CD4-positive, CD25-positive, alpha-beta regulatory T cell (primary cell): Measurements from ENCODE around the gene LDB2. TPM values are rescaled to one million over a fixed set of nuclear protein-coding genes. Genes with fewer than 3 reads are reported as not detected.

Source experiments
- ATAC-seq, 2 donors: fragments of 150-1000 bp; cut with Tn5 transposase; one replicate each; pipeline ENCODE4 v1.10.0; 2021; ENCODE audit warnings: low read depth in 2 of 2, moderate number of reproducible peaks in 2 of 2, moderate library complexity in 1 of 2
- DNase-seq, 3 donors: peaks; one replicate each; pipeline versions ENCODE4 v3.0.0 to v3.0.0-alpha.2; 2012 to 2022; ENCODE audit warnings: mixed read lengths in 1 of 3
- H3K27ac ChIP-seq: one replicate; pipeline ENCODE4 v1.7.0; 2013; ENCODE audit warnings: mild to moderate bottlenecking, low read length; ENCODE audit not compliant: insufficient read depth, poor library complexity, severe bottlenecking
- H3K27me3 ChIP-seq: one replicate; pipeline ENCODE4 v1.7.0; 2013; ENCODE audit warnings: low read length; ENCODE audit not compliant: control insufficient read depth, insufficient read depth
- H3K36me3 ChIP-seq: one replicate; pipeline ENCODE4 v1.7.0; 2013; ENCODE audit warnings: mild to moderate bottlenecking, low read length, moderate library complexity; ENCODE audit not compliant: control insufficient read depth, insufficient read depth
- H3K4me1 ChIP-seq: 2 replicates; pipeline ENCODE4 v1.7.0; 2013; ENCODE audit warnings: mild to moderate bottlenecking, low read length; ENCODE audit not compliant: insufficient read depth, control insufficient read depth, poor library complexity, severe bottlenecking
- H3K4me3 ChIP-seq: one replicate; pipeline ENCODE4 v1.7.0; 2013; ENCODE audit warnings: low read depth, mild to moderate bottlenecking, low read length, moderate library complexity
- H3K9me3 ChIP-seq, 2 experiments: 1 replicate in 1 of 2; 2 replicates in 1 of 2; pipeline ENCODE4 v1.7.0; 2013; ENCODE audit warnings: low read length in 2 of 2, mild to moderate bottlenecking in 1 of 2, moderate library complexity in 1 of 2; ENCODE audit not compliant: control insufficient read depth in 2 of 2
- H3K27ac Mint-ChIP-seq, 3 donors: one replicate each; pipeline ENCODE4 v1.8.0; 2020 to 2022; ENCODE audit warnings: mild to moderate bottlenecking in 3 of 3, mixed read lengths in 3 of 3, moderate library complexity in 2 of 3
- H3K27me3 Mint-ChIP-seq: one replicate; pipeline ENCODE4 v1.8.0; 2022; ENCODE audit warnings: mild to moderate bottlenecking, mixed read lengths
- H3K36me3 Mint-ChIP-seq: one replicate; pipeline ENCODE4 v1.8.0; 2020; ENCODE audit warnings: mixed read lengths
- H3K4me1 Mint-ChIP-seq, 4 donors: one replicate each; pipeline ENCODE4 v1.8.0; 2020 to 2022; ENCODE audit warnings: mixed read lengths in 4 of 4, mild to moderate bottlenecking in 1 of 4
- H3K4me3 Mint-ChIP-seq, 4 donors: one replicate each; pipeline ENCODE4 v1.8.0; 2020 to 2022; ENCODE audit warnings: mild to moderate bottlenecking in 4 of 4, mixed read lengths in 4 of 4, moderate library complexity in 3 of 4
- H3K9me3 Mint-ChIP-seq, 7 donors: one replicate each; pipeline ENCODE4 v1.8.0; 2020 to 2022; ENCODE audit warnings: mixed read lengths in 7 of 7, mild to moderate bottlenecking in 3 of 7, moderate library complexity in 2 of 7
- polyA plus RNA-seq, 4 donors: library from polyadenylated mRNA; unstranded; fragments of 300-500 nt; fragmentation: Illumina TruSeq; gene quantifications; one replicate each; pipeline ENCODE4 v1.2.3, GENCODE V29; 2021
- total RNA-seq: library from RNA; stranded (reverse); gene quantifications from one replicate; pipeline ENCODE4 v1.2.3, GENCODE V29; 2022

LDB2 gene
- total and polyA plus RNA-seq, 5 donors from 2014 or later = not detected

DNA sequence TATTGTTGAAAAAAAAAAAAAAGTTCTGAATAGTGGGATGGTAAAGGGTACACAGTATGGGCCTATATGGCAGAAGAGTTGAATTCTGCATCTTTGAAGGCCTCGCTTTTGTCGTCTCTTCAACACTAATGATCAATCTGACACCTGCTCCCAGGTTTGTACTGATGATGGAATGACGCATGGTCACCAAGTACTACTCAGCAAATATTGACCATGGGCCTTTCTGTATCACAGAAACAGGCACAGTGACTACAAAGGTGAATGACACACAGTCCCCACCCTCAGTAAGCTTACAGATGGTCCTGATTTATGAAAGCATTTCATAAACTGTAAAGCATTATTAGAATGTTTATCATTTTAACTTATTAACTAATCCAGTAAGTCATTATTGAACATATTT lies 152.6 kb downstream of the LDB2 start:
- H3K4me3 Mint-ChIP-seq = no peak overlapping the region
- H3K27me3 ChIP-seq = no peaks in the 10 kb centered on the region
- H3K27me3 Mint-ChIP-seq = no peaks in the 10 kb centered on the region
- peaks cover 0 to 4% (median 0%) of the 10 kb centered on the region in 7 donors for H3K9me3 Mint-ChIP-seq
- H3K4me3 ChIP-seq = no peak overlapping the region
- H3K36me3 Mint-ChIP-seq = no peaks in the 10 kb centered on the region
- no peak overlapping the region for H3K27ac Mint-ChIP-seq
- DNase-seq = no peak
- no peak for ATAC-seq
- no peak overlapping the region for H3K27ac ChIP-seq
- no peaks in the 10 kb centered on the region for H3K9me3 ChIP-seq
- no peaks in the 10 kb centered on the region for H3K4me1 Mint-ChIP-seq
- no peaks in the 10 kb centered on the region for H3K4me1 ChIP-seq
- no peaks in the 10 kb centered on the region for H3K36me3 ChIP-seq

DNA sequence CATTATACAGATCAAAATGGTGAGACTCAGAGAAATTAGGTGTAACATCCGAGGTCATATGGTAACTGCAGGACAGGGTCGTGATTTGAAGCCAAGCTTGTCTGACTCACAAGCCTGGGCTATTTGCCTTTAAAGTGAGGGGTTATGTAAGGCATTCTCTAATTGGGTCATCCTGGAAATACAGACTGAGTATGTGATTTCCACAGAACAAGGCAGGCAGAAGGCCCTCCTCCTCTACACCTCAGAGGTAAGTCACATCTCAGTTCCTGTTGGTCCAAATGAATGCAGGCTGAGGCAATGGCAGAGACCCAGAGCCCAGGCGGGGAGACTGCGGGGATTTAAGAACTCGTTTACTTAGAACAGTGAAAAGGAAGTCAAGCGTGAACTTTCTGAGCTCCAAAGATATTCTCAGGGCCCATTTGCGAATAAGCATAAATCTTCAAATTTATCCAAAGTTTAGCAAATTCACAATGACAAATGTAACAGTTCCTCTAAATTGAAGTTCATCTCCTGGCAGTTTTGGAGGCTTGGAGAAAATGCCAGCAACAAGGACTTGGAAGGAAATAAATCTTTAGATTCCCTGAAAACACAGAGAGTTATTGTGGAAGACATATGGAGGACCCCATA lies 153.3 kb downstream of the LDB2 start:
- Histone ChIP-seq H3K27ac (no peak overlapping the region), H3K9me3 (no peaks in the 10 kb centered on the region), H3K4me3 (no peak overlapping the region), H3K4me1 (no peaks in the 10 kb centered on the region), H3K36me3 (no peaks in the 10 kb centered on the region), H3K27me3 (no peaks in the 10 kb centered on the region)
- Mint-ChIP-seq H3K27me3 (no peaks in the 10 kb centered on the region), H3K27ac (no peak overlapping the region), H3K4me3 (no peak overlapping the region), H3K4me1 (no peaks in the 10 kb centered on the region), H3K36me3 (no peaks in the 10 kb centered on the region), H3K9me3 (peaks cover 0 to 4% (median 0%) of the 10 kb centered on the region in 7 donors)
- ATAC-seq (no peak), DNase-seq (no peak)

DNA sequence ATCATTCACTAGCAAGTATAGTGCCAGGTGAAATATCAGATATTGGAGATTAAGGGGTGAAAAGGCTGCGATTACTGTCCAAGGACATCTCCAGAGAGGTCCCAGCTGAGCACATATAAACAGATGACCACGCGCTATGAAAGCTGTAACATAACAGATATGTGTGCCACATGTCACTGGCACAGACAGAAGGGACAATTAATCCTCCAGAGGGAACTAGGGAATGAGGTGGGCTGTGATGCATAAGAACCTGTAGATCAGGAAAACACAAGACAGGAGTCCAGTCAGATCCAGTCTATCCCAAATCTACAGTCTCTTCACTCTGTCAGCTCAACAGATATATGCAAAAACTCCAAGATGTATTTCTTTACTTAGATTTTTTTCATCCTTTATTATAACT lies 157.2 kb downstream of the LDB2 start:
- Histone ChIP-seq H3K4me3 (no peak overlapping the region), H3K36me3 (no peaks in the 10 kb centered on the region), H3K27me3 (no peaks in the 10 kb centered on the region), H3K9me3 (no peaks in the 10 kb centered on the region), H3K27ac (no peak overlapping the region), H3K4me1 (no peaks in the 10 kb centered on the region)
- Mint-ChIP-seq H3K27ac (no peak overlapping the region), H3K36me3 (no peaks in the 10 kb centered on the region), H3K27me3 (no peaks in the 10 kb centered on the region), H3K9me3 (peaks cover 0 to 4% (median 0%) of the 10 kb centered on the region in 7 donors), H3K4me3 (no peak overlapping the region), H3K4me1 (no peaks in the 10 kb centered on the region)
- DNase-seq (no peak), ATAC-seq (no peak)

DNA sequence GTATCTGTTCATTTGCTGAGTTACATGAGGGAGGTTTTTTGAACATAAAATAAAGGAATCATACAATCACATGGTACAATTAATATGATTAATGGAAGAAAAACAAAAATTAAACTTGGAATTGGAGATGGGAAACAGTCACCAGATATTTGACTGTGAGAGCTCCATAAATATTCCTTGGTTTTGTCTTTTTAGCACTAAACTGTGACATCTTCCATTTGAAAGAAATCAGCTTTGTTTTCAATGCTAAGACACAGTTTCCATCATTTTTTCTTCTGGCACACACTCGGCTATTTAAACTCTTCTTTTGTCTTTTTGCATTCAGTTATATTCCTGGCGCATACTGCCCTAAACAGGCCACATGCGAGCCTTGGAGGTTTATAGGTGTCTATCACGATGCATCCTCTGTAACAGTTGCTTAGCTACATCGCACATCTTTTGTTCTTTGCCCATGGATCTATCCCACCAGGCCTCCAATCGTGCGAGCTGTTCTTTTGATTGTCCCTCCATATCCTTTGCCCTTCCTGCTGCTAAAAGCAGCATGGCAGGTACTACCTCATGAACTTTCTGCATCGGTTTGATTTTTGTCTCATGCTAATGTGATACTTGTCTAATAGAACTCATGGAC lies 158.3 kb downstream of the LDB2 start:
- no peaks in the 10 kb centered on the region for H3K27me3 Mint-ChIP-seq
- Histone ChIP-seq H3K4me1 (no peaks in the 10 kb centered on the region), H3K36me3 (no peaks in the 10 kb centered on the region), H3K27ac (no peak overlapping the region), H3K4me3 (no peak overlapping the region), H3K27me3 (no peaks in the 10 kb centered on the region), H3K9me3 (no peaks in the 10 kb centered on the region)
- no peak for ATAC-seq
- H3K4me3 Mint-ChIP-seq = no peak overlapping the region
- no peaks in the 10 kb centered on the region for H3K4me1 Mint-ChIP-seq
- no peaks in the 10 kb centered on the region for H3K36me3 Mint-ChIP-seq
- no peak for DNase-seq
- no peak overlapping the region for H3K27ac Mint-ChIP-seq
- H3K9me3 Mint-ChIP-seq = peaks cover 0 to 7% (median 0%) of the 10 kb centered on the region in 7 donors

DNA sequence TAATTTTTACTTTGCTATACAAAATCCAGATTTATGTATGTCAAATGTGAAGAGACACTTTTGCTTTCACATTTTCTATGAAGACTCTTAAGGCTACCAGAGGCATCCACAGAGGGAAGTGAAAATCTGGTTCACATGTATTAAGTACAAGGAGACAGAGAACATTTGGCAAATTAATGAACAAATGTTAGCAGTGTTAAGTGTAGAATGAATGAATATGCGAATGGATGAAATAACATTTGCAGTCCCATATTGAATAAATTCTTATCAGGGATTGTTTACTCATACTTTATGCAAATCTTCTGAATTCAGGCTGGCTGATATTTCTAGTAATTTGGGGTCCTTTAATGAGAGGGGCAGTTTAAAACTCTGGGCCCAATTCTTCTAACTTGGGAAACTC lies 159.9 kb downstream of the LDB2 start:
- Mint-ChIP-seq H3K9me3 (peaks cover 0 to 6% (median 0%) of the 10 kb centered on the region in 7 donors), H3K27me3 (no peaks in the 10 kb centered on the region), H3K4me3 (no peak overlapping the region), H3K36me3 (no peaks in the 10 kb centered on the region), H3K27ac (no peak overlapping the region), H3K4me1 (no peaks in the 10 kb centered on the region)
- no peaks in the 10 kb centered on the region for H3K36me3 ChIP-seq
- DNase-seq (no peak), ATAC-seq (no peak)
- no peak overlapping the region for H3K27ac ChIP-seq
- no peaks in the 10 kb centered on the region for H3K27me3 ChIP-seq
- H3K4me1 ChIP-seq = no peaks in the 10 kb centered on the region
- no peaks in the 10 kb centered on the region for H3K9me3 ChIP-seq
- no peak overlapping the region for H3K4me3 ChIP-seq

DNA sequence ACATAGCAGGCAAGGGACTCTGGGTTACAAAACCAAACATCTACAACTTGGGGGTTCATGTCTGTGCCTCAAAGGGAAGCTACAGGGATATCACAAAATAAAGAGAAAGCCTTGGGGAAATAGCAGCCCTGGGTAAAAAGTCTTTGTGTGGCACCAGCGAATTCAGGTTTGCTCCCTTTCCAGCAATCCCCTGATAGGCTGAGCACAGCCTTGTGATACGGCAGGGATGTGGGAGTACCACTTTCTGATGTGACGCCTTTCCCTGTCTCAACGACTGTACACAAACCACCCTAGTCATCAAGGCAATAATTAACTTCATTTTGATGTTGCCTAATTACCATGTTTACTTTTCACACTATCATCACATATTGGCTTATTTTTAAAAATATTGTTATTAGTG lies 164.9 kb downstream of the LDB2 start:
- Histone ChIP-seq H3K27me3 (no peaks in the 10 kb centered on the region), H3K9me3 (no peaks in the 10 kb centered on the region), H3K27ac (no peak overlapping the region), H3K36me3 (no peaks in the 10 kb centered on the region), H3K4me3 (no peak overlapping the region), H3K4me1 (no peaks in the 10 kb centered on the region)
- Mint-ChIP-seq H3K9me3 (peaks cover 0 to 6% (median 3%) of the 10 kb centered on the region in 7 donors), H3K4me1 (no peaks in the 10 kb centered on the region), H3K36me3 (no peaks in the 10 kb centered on the region), H3K27me3 (no peaks in the 10 kb centered on the region), H3K4me3 (no peak overlapping the region), H3K27ac (no peak overlapping the region)
- ATAC-seq (no peak), DNase-seq (no peak)

DNA sequence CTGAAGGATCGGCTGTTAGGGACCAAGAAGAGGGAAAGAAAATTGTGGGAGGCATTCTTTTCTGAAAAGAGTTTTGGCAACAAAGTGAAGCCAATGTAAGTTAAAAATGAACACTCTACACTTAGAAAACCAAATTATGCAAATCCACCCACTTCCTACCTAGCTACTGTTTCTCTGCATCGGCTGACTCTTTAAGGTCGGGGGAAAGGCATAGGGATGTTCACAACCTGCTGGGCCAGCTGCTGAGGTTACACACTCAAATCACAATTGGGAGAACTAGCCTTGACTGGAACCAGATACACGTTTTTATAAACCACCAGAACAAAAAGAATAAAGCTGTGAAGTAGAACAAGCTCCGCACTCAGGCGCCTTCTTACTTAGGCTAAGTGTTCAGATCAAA lies 165.7 kb downstream of the LDB2 start:
- Histone ChIP-seq H3K4me3 (no peak overlapping the region), H3K36me3 (no peaks in the 10 kb centered on the region), H3K9me3 (no peaks in the 10 kb centered on the region), H3K27me3 (no peaks in the 10 kb centered on the region), H3K4me1 (no peaks in the 10 kb centered on the region), H3K27ac (no peak overlapping the region)
- DNase-seq (no peak), ATAC-seq (no peak)
- no peak overlapping the region for H3K4me3 Mint-ChIP-seq
- H3K36me3 Mint-ChIP-seq = no peaks in the 10 kb centered on the region
- H3K27ac Mint-ChIP-seq = no peak overlapping the region
- no peaks in the 10 kb centered on the region for H3K4me1 Mint-ChIP-seq
- H3K9me3 Mint-ChIP-seq = peaks cover 0 to 6% (median 4%) of the 10 kb centered on the region in 7 donors
- no peaks in the 10 kb centered on the region for H3K27me3 Mint-ChIP-seq

DNA sequence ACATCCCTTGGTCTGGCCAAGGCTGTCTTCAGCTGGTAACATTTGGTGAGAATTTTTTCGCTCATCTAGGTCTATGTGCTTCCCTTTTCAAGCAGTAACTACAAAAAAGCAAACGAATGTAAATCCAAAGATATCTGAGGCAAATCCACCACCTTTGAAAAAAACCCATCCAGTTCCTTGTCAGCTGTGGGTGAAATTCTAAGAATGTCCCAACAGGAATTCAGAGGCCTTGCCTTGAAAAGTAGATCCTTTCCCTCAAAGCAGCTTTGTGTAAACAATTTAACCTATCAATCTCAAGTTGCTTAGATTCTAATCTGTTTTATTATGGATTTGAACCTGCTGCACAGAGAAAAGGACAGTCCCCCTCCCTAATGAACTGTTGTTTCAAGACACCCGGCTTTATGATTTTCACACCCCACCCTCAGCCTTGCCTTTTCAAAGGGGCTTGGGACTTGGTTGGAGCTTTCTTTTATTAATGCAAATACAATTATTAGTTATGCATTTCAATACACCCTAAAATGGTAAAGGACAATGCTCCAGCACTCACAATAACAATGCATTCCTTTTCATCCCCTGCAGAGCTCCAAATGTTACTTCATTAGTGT lies 166.6 kb downstream of the LDB2 start:
- no peaks in the 10 kb centered on the region for H3K9me3 ChIP-seq
- Mint-ChIP-seq H3K36me3 (no peaks in the 10 kb centered on the region), H3K9me3 (peaks cover 0 to 9% (median 4%) of the 10 kb centered on the region in 7 donors), H3K4me3 (no peak overlapping the region), H3K27me3 (no peaks in the 10 kb centered on the region), H3K4me1 (no peaks in the 10 kb centered on the region), H3K27ac (no peak overlapping the region)
- H3K36me3 ChIP-seq = no peaks in the 10 kb centered on the region
- ATAC-seq (no peak), DNase-seq (no peak)
- H3K4me1 ChIP-seq = no peaks in the 10 kb centered on the region
- H3K27me3 ChIP-seq = no peaks in the 10 kb centered on the region
- no peak overlapping the region for H3K4me3 ChIP-seq
- H3K27ac ChIP-seq = no peak overlapping the region
